CD4-positive, alpha-beta T cell treated with Interleukin-6 for 4 hours (primary cell): ENCODE data around the gene RTF2.
"Not testable (repeated sequence)": the region's sequence is repeated elsewhere in the genome, so short reads cannot be mapped to it uniquely, and the experiment has no call there.

Experiments used
- DNase-seq: peaks from one replicate; pipeline ENCODE4 v3.0.0-alpha.2; 2020; ENCODE audit warnings: mixed read lengths

The RTF2 gene

GRCh38 chr20:56554869-56555268 lies 86.4 kb downstream of the RTF2 start:
- DNase-seq = no peak

DNA sequence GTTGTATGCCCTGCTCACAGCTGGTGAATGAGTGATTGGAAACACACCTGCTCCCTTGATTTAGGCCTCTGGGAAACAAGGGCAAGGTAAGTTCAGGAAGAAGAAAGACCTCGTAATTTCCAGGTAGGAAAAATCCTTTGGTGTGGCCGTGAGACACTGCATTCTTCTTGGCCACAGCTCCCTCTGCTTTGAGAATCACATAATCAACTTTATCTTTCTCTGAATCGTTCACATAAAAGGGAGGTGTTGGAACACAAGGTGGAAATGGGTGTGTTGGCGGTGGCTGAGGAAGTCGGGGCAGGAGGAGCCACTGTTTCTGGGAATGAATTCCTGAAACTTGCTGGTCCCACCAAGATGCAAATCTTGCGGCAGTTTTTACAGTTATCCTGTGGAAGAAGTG lies 90.5 kb downstream of the RTF2 start:
- DNase-seq = no peak

GRCh38 chr20:56564526-56564925 lies 96.1 kb downstream of the RTF2 start:
- DNase-seq = not testable (repeated sequence)

- DNase-seq = no peak
These were observed 97.1 kb downstream of the RTF2 start for GRCh38 chr20:56565511-56565910.

DNA sequence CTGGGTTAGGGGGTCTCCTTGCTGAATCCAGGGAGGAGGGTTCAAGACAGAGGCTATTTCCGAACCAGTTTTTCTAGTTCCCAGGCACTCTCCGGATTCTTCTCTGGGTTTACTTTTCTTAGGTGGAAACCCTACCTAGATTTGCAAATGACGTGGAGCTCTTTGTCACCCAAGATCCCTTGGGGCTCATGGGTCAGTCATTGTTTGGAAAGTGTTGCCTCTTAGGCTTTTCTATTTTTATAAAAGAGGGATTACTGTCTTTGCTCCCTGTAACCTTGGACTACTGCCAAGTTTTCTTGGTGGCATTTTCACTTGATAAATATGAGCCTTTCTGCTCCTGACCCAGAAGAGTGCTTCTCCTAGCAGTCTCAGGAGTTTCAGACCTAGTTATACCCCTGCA lies 98.2 kb downstream of the RTF2 start:
- no peak for DNase-seq
